Daoy (cell line): ENCODE data around the gene SIMC1. TPM values are rescaled to one million over a fixed set of nuclear protein-coding genes. Genes with fewer than 3 reads are reported as not detected.
A peak's percentile ranks its signal among the peaks of the same experiment; 100 is the strongest.

ENCODE experiments used
- DNase-seq: peaks from one replicate; pipeline ENCODE4 v3.0.0-alpha.2; 2015; ENCODE audit warnings: low read depth
- total RNA-seq: library from RNA; depleted of rRNA; stranded (reverse); fragments of >200 nt; shearing (Covaris generic); gene quantifications from 2 replicates; pipeline ENCODE4 v1.2.3, GENCODE V29; 2014

The SIMC1 gene
- total RNA-seq, 1 experiment from 2014 or later = 9.5 TPM

DNA sequence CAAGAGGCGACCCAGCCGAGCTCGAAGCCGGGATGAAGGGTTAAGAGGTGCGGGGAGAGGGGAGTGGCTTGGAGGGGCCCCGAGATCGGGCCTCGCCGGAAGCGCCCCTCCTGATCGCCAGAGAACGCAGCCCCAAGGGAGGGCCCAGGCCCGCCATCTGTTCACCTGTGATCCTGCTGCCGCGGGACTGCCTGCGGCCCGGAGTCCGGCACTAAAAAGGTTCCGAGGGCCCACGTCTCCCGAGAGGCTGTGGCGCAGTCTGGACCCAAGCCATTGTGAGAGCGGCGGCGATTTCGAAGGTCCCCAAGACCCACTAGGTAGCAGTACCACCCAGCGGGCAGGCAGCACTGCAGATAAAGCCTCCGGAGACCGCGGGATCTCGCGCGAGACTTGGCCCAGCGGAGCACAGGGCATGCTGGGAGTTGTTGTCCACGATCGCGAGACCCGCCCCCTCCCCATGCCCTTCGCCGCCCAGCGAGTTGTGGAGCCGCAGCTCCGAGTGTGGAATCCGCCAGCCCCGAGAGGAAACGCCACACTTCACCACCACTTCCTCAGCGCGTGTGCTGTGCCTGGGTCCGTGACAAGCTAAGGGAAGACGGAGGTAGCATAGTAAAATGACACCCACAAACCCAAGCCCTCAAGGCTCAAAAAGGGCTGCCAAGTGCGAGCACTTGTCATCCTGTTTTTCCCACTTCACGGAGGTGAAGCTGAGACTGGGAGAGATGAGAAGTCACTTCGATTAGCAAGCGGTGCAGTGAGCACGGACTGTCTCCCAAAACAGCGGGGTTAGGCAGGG, 123.4 kb downstream of the SIMC1 start, which contains the start of gene KIAA1191:
KIAA1191 (minus strand) TSS at position 328 of the 796 bp plus-strand sequence. CDS start 2,256 bp downstream, outside the sequence.
- peak; percentile 94 for DNase-seq

- DNase-seq = no peak
Observed at GRCh38 chr5:176362233-176362490, 123.9 kb downstream of the SIMC1 start.

DNA sequence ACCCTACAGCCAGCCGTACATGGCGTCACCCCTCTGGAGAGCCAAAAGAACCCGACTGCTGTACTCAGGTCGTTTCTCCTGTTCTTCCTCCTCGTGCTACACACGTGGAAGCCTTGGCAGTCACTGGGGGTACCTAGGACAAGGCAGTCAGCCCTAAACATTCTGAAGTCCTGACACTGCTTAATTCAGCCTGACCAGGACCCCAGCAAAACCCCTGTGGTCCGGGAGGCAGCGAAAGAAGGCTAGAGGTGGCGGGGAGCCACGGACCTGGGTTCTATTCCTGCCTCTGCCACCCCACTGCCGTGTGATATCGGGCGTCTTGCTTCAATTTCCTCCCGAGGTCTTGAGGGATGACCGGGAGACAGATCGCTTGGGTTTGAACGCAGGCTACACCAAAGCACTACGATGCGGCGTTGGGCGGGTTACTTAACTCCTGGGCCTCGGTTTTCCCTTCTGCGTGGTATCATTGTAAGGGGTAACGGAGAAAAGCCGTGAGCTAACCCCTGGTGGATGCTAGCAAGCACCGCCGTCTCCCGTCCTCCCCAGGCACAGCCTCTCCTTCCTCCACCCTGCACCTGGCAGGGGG, 126.6 kb downstream of the SIMC1 start:
- DNase-seq = no peak

- DNase-seq = peak; percentile 36
Observed at GRCh38 chr5:176365351-176366231, 127.4 kb downstream of the SIMC1 start, which contains the start of gene ARL10. Gene ARL10 (plus strand): TSS chr5:176365487. CDS start chr5:176365564, 77 bp downstream.

DNA sequence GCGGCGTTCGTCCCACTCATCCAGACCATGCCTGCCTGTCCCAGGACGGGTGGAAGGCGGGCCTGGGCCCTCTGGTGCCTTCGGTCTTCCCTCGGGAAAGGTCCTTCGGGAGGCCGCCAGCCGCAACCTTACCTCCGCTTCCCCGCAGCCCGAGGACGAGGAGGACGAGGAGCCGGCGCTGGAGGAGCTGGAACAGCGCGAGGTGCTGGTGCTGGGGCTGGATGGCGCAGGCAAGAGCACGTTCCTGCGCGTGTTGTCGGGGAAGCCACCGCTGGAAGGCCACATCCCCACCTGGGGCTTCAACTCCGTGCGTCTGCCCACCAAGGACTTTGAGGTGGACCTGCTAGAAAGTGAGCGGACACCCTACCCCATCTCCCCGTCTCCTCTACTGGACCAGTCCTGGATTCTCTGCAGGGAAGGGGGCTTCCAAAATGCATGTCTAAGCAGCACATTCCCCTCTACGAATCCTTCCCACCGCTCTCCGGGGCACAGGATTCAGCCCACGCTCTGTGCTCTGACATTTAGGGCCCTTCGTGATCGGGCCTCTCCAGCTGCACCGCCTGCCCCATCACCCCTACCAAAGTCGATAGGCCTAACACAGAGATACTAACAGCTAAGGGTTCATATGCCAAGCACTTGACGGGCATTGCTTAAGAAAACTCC, 128.1 kb downstream of the SIMC1 start:
- DNase-seq = no peak

DNA sequence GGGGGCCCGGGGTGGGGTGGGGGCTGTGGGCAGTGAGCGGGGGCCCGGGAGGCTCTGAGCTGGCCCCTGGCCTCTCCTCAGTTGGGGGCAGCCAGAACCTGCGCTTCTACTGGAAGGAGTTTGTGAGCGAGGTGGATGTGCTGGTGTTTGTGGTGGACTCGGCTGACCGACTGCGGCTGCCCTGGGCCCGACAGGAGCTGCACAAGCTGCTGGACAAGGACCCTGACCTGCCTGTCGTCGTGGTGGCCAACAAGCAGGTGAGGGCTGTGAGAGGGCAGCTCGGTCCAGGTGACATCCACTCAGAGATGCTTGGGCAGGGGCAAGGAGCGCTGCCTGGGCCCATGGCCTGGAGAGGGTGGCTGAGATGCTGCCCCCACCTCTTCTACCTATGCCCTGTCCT, 130.5 kb downstream of the SIMC1 start:
- DNase-seq = no peak

GRCh38 chr5:176369934-176370711, 131.9 kb downstream of the SIMC1 start:
- no peak for DNase-seq

GRCh38 chr5:176371621-176372539, 133.7 kb downstream of the SIMC1 start:
- peak; percentile 34 for DNase-seq

DNA sequence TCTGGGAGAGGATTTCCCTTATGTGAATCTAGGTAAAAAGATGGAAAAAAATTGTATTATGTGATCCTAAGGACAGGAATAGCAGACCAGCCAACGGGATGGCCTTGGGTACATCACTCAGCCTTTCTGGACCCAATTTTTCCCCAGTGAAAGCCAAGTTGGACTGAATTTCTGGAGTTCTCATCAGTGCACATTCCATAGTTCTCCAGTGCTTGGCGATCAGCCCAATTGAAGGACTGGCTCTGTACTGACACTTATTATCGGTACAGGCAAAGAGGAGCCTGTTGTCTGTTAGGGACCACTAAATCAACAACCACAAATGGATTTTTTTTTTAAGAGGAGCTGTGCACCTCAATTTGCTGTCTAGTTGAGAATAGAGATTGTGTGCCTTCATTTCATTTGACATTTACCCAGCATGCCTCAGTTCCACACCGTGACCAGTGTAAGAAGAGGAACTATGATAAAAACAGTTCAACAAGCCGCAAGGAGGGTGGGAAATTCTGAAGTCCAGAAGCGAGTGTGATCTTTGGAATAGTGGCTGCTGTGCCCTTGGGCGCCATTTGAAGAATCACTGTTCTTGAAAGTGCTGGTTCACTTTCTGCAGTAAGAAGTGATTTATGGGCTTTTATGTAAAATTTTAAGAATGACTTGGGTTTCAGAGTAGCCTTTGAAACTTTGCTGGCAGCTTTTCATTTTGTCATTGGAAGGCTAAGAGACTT, 135.0 kb downstream of the SIMC1 start:
- DNase-seq = no peak

GRCh38 chr5:176379881-176380280, 141.7 kb downstream of the SIMC1 start:
- no peak for DNase-seq

- no peak for DNase-seq
Observed at GRCh38 chr5:176381423-176381822, 143.2 kb downstream of the SIMC1 start.

DNA sequence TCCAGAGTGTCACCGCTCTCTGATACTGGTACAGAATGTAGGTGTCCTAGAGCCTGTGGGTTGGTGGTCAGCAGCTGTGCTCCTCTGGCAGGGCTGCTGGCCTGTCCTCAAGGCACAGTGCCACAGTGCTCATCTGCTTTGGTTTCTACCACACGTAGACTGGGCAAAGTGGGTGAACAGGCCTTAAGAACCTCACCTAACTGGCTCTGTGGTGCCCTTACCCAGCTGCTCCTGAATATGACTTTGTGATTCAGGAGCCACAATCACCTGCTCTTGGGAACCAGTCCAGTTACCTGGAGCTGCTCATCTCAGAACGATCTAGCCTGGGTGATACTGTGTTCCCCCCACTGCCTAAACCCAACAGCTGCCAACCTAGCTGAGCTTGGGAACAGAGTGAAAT, 143.8 kb downstream of the SIMC1 start:
- no peak for DNase-seq

- DNase-seq = no peak
Observed at GRCh38 chr5:176382721-176383120, 144.5 kb downstream of the SIMC1 start.

DNA sequence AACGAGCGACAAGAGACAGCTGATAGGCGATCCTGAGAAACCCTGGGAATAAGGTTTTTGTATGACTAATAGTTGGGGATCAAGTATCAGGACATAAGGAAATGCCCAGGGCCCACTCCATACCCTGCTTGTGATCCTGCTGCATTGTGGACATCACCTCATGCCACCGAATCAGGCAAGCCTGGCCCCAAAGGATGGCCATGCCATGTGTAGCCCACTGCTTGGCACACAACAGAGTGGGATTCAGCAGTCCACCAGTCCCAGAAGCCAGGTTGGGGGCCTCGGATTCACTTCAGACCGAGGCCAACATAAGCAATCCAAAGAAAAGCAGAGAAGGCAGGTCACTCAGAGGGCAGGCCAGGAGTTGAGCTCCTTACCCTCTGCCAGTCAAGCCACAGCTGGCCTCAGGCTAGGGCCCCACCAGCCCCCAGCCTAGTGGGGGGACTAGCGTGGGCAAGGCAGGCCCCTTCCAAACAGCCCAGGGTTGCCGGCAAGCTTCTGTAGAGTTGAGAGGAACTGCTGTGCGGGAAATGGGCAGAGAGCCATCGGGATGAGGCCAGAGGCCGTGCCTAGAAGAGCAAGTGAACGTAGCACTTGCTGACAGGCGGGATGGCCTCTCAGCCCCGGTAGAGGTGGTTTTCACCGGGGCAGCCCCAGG, 145.2 kb downstream of the SIMC1 start:
- DNase-seq = no peak

- no peak for DNase-seq
Observed at GRCh38 chr5:176383961-176384360, 145.7 kb downstream of the SIMC1 start.

GRCh38 chr5:176384366-176384930, 146.2 kb downstream of the SIMC1 start:
- DNase-seq = no peak

- DNase-seq = no peak
Observed at GRCh38 chr5:176384991-176385390, 146.8 kb downstream of the SIMC1 start.

DNA sequence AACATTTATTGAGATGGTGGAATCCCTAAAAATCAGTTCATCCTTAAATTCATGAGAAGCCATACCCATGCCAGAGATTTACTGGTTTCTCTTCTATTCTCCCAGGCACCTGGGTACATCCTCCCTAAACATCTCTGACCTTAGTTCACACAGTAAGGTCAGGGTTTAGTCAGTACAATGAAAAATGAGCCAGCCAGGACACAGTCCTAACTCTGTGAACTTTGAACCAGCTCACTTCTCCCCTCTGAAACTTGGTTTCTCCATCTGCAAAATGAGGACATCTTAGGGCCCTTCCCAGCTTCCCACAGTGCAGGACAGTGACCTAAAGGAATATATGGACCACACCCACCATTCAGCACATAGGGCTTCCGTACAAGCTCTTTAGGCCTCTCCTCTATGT, 148.3 kb downstream of the SIMC1 start:
- DNase-seq = no peak
